Measurements from ENCODE around the gene LCN10. TPM values are rescaled to one million over a fixed set of nuclear protein-coding genes. Genes with fewer than 3 reads are reported as not detected.

LCN10 gene
- total RNA-seq, 3 donors from 2014 or later (not counting 1 experiment from before 2014, with no cell fraction given), result not detected

DNA sequence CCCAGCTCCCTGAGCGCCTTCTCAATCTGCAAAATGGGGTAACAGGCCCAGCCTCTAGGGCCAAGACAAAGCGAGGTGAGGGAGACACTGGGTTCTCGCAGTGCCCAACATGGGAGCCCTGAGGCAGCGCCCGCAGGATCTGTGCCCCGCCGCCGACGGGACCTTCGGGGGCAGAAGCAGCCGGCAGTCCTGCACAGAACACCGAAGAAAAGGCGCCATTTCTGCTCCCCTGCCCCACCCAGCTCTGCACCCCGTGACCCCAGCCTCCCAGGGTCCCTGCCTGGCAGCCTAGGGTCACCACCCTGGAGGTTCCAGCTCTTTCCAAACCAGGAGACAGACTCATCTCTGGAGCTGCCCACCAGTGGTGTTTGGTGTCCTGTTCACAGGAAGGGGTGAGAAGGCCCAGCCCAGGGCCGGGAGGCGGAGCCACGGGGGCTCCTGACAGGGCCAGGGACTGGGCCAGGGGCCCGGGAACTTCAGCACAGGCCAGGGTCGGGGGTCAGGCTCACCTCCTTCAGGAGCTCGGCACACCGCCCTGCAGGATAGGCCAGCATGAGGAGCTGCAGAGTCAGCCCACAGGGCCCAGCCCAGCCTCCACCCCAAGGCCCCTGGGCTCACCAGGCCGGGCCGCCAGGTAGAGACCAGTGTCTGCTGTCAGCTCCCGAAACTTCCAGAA, 12.0 kb upstream of the LCN10 start:
- Histone ChIP-seq H3K4me1 (ENCODE audit: control insufficient read depth, insufficient read depth, low read length) (peaks cover 26% of the 10 kb centered on the region), H3K9me3 (ENCODE audit: control insufficient read depth, insufficient read depth, low read length) (peaks cover 10% of the 10 kb centered on the region), H3K27me3 (ENCODE audit: control insufficient read depth, insufficient read depth, low read length) (no peaks in the 10 kb centered on the region), H3K36me3 (ENCODE audit: control insufficient read depth, insufficient read depth, low read length) (no peaks in the 10 kb centered on the region), H3K27ac (ENCODE audit: low read length) (no peak overlapping the region), H3K4me3 (ENCODE audit: low read length) (no peak overlapping the region)
- peaks cover 5 to 6% of the 10 kb centered on the region in 2 donors for H3K9me3 Mint-ChIP-seq
- no peak overlapping the region for H3K27ac Mint-ChIP-seq
- no peak overlapping the region for H3K4me3 Mint-ChIP-seq
- intact Hi-C loops (cut with micrococcal nuclease), result no loop called here
- DNase-seq (no peak), ATAC-seq (no peak)
- H3K27me3 Mint-ChIP-seq (ENCODE audit: low read depth in 2 of 2), result peaks cover 15 to 18% of the 10 kb centered on the region in 2 donors
- H3K36me3 Mint-ChIP-seq, result no peaks in the 10 kb centered on the region
- no peak for TF ChIP-seq CTCF (IDR thresholded peaks at IDR 0.05)
- no peaks in the 10 kb centered on the region for H3K4me1 Mint-ChIP-seq
- 85% methylated on average over 24 of the region's 24 CpGs for WGBS (ENCODE audit: insufficient coverage)

DNA sequence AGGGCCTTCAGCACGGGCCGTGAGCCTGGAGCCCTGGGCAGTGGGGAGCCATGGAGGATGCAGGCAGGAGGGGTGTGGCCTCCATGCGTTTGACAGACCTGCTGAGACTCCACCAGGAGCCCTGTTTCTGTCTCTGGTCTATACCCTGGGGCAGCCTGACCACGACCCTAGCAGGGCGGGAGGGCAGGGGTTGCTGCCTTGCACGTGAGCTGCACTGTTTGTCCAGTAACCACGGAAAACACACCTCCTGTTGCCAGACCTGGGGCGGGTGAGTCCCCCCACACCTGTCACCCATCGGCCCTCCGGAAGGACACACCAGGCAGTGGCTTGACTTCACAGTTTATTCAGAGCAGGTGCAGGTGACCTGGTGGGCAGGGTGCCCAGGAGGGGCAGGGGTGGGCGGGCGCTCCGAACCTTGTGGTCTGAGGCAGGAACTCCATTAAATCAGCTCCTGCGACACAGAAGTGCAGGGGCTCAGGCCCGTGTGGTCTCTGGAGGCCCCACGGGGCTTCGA, 11.4 kb upstream of the LCN10 start:
- ATAC-seq (peak in 2 of 3 donors; percentile 23 to 30), DNase-seq (no peak)
- no peak overlapping the region for H3K27ac Mint-ChIP-seq
- H3K9me3 ChIP-seq (ENCODE audit: control insufficient read depth, insufficient read depth, low read length), result peaks cover 10% of the 10 kb centered on the region
- H3K9me3 Mint-ChIP-seq, result peaks cover 5 to 6% of the 10 kb centered on the region in 2 donors
- H3K36me3 ChIP-seq (ENCODE audit: control insufficient read depth, insufficient read depth, low read length), result no peaks in the 10 kb centered on the region
- intact Hi-C loops (cut with micrococcal nuclease), result no loop called here
- no peaks in the 10 kb centered on the region for H3K36me3 Mint-ChIP-seq
- H3K27ac ChIP-seq (ENCODE audit: low read length), result no peak overlapping the region
- no peak overlapping the region for H3K4me3 Mint-ChIP-seq
- H3K27me3 Mint-ChIP-seq (ENCODE audit: low read depth in 2 of 2), result peaks cover 12 to 18% of the 10 kb centered on the region in 2 donors
- no peak for TF ChIP-seq CTCF (IDR thresholded peaks at IDR 0.05)
- H3K4me1 Mint-ChIP-seq, result no peaks in the 10 kb centered on the region
- H3K4me1 ChIP-seq (ENCODE audit: control insufficient read depth, insufficient read depth, low read length), result peaks cover 30% of the 10 kb centered on the region
- no peak overlapping the region for H3K4me3 ChIP-seq (ENCODE audit: low read length)
- 20% methylated on average over 17 of the region's 17 CpGs for WGBS (ENCODE audit: insufficient coverage)
- H3K27me3 ChIP-seq (ENCODE audit: control insufficient read depth, insufficient read depth, low read length), result no peaks in the 10 kb centered on the region

- WGBS (ENCODE audit: insufficient coverage), result 91% methylated on average over 31 of the region's 31 CpGs
- no peaks in the 10 kb centered on the region for H3K27me3 ChIP-seq (ENCODE audit: control insufficient read depth, insufficient read depth, low read length)
- peaks cover 12 to 18% of the 10 kb centered on the region in 2 donors for H3K27me3 Mint-ChIP-seq (ENCODE audit: low read depth in 2 of 2)
- H3K36me3 ChIP-seq (ENCODE audit: control insufficient read depth, insufficient read depth, low read length), result no peaks in the 10 kb centered on the region
- peaks cover 5 to 6% of the 10 kb centered on the region in 2 donors for H3K9me3 Mint-ChIP-seq
- intact Hi-C loops (cut with micrococcal nuclease), result no loop called here
- no peak for TF ChIP-seq CTCF (IDR thresholded peaks at IDR 0.05)
- no peak for DNase-seq
- H3K36me3 Mint-ChIP-seq, result no peaks in the 10 kb centered on the region
- no peak overlapping the region for H3K27ac ChIP-seq (ENCODE audit: low read length)
- no peak overlapping the region for H3K4me3 ChIP-seq (ENCODE audit: low read length)
- ATAC-seq, result no peak
- peaks cover 10% of the 10 kb centered on the region for H3K9me3 ChIP-seq (ENCODE audit: control insufficient read depth, insufficient read depth, low read length)
- no peak overlapping the region for H3K4me3 Mint-ChIP-seq
- H3K4me1 ChIP-seq (ENCODE audit: control insufficient read depth, insufficient read depth, low read length), result peaks cover 31% of the 10 kb centered on the region
- no peak overlapping the region for H3K27ac Mint-ChIP-seq
- H3K4me1 Mint-ChIP-seq, result no peaks in the 10 kb centered on the region
These were observed 10.8 kb upstream of the LCN10 start for GRCh38 chr9:136753371-136754058.

Data from natural killer cell (primary cell).